Astrocyte of the cerebellum (primary cell): ENCODE results near the gene SLC46A1.
A peak's percentile ranks its signal among the peaks of the same experiment; 100 is the strongest.
"Not testable (repeated sequence)": the region's sequence is repeated elsewhere in the genome, so short reads cannot be mapped to it uniquely, and the experiment has no call there.

Experiments
- DNase-seq: peaks from one replicate; pipeline ENCODE4 v3.0.0-alpha.2; 2011; ENCODE audit warnings: low read depth
- H3K4me3 ChIP-seq: 2 replicates; pipeline ENCODE4 v1.5.1; 2011; ENCODE audit warnings: mild to moderate bottlenecking, low read depth, low read length, moderate library complexity
- CTCF ChIP-seq: IDR thresholded peaks from 2 replicates; pipeline ENCODE4 v1.5.1; 2012; ENCODE audit warnings: low read length, low read depth, moderate library complexity, mild to moderate bottlenecking; ENCODE audit errors: missing control alignments
- in situ Hi-C: cut with HindIII; loops from 2 replicates; pipeline ENCODE4 v1.10.0; 2017; ENCODE audit warnings: low sequenced_read_pairs

SLC46A1 gene

GRCh38 chr17:28405632-28406472 is at the start of gene SLC46A1:
SLC46A1 (minus strand) TSS chr17:28406212; CDS start chr17:28406114, 98 bp downstream.
- DNase-seq: no peak
- in situ Hi-C loops: no loop called here
- no peak for TF ChIP-seq CTCF
- H3K4me3 ChIP-seq: peak within 1 kb of the TSS; percentile 60

GRCh38 chr17:28449859-28450258 is 43.8 kb upstream of the SLC46A1 start:
- in situ Hi-C loops: no loop called here
- no peak overlapping the region for H3K4me3 ChIP-seq
- no peak for DNase-seq
- no peak for TF ChIP-seq CTCF

GRCh38 chr17:28447396-28447760 is 41.4 kb upstream of the SLC46A1 start:
- DNase-seq: no peak
- in situ Hi-C loops: no loop called here
- TF ChIP-seq CTCF: no peak
- no peak overlapping the region for H3K4me3 ChIP-seq

- no peak for TF ChIP-seq CTCF
- DNase-seq: no peak
- in situ Hi-C loops: no loop called here
- H3K4me3 ChIP-seq: no peak overlapping the region
Measured at GRCh38 chr17:28446716-28447395, 40.8 kb upstream of the SLC46A1 start.

- no peak overlapping the region for H3K4me3 ChIP-seq
- in situ Hi-C loops: no loop called here
- no peak for DNase-seq
- TF ChIP-seq CTCF: no peak
Measured at GRCh38 chr17:28443901-28444638, 38.1 kb upstream of the SLC46A1 start.

GRCh38 chr17:28434326-28434725 is 28.3 kb upstream of the SLC46A1 start:
- H3K4me3 ChIP-seq, DNase-seq, in situ Hi-C loops: not testable (repeated sequence)
